B cell (primary cell): ENCODE measurements around the gene NOX1. TPM values are rescaled to one million over a fixed set of nuclear protein-coding genes. Genes with fewer than 3 reads are reported as not detected.

Source experiments
- ATAC-seq: fragments of 200-7000 bp; cut with Tn5 transposase; one replicate; pipeline ENCODE4 v1.10.0; 2021; ENCODE audit warnings: low read depth, mild to moderate bottlenecking, moderate number of reproducible peaks, moderate library complexity
- CTCF ChIA-PET: fragments of 350-600 bp; sonication (Branson Sonifier 250); formaldehyde crosslinking; loops from one replicate; lab custom pipeline; 2021; ENCODE audit warnings: antibody characterized with exemption, inconsistent platforms; lab: Charles Lee
- POLR2A ChIA-PET: fragments of 350-600 bp; sonication (Branson Sonifier 250); formaldehyde crosslinking; loops from one replicate; lab custom pipeline; 2021; ENCODE audit warnings: antibody characterized with exemption; lab: Charles Lee
- DNase-seq: peaks from one replicate; pipeline ENCODE4 v3.0.0; 2013
- H2AFZ ChIP-seq: 2 replicates; pipeline ENCODE4 v1.6.1; 2012; ENCODE audit warnings: mild to moderate bottlenecking, low read depth, low read length; ENCODE audit not compliant: insufficient read depth, poor library complexity, severe bottlenecking
- H3K27ac ChIP-seq, 2 donors: 1 replicate in 1 of 2; 2 replicates in 1 of 2; pipeline ENCODE4 v1.5.1; 2012 to 2013; ENCODE audit warnings: low read length in 2 of 2, mild to moderate bottlenecking in 2 of 2, moderate library complexity in 1 of 2
- H3K27me3 ChIP-seq, 4 experiments: fragments of 200-600 bp in 1 of 4; sonication (generic) in 1 of 4; replicated peaks in 1 of 4; 1 replicate in 2 of 4; 2 replicates in 2 of 4; pipeline versions ENCODE4 v1.6.1 to v1.7.0; 2013 to 2016; ENCODE audit warnings: low read length in 3 of 4, mild to moderate bottlenecking in 2 of 4, mixed read lengths in 1 of 4, moderate library complexity in 1 of 4; ENCODE audit not compliant: insufficient read depth in 4 of 4, control insufficient read depth in 3 of 4; ENCODE audit errors: control extremely low read depth in 1 of 4
- H3K36me3 ChIP-seq, 2 experiments: replicated peaks in 1 of 2; 1 replicate in 1 of 2; 2 replicates in 1 of 2; pipeline versions ENCODE4 v1.6.1 to v1.7.1; 2013; ENCODE audit warnings: low read length in 1 of 2; ENCODE audit not compliant: insufficient read depth in 2 of 2, control insufficient read depth in 1 of 2; ENCODE audit errors: control extremely low read depth in 1 of 2, extremely low read depth in 1 of 2
- H3K4me1 ChIP-seq, 2 donors: fragments of 200-600 bp in 1 of 2; sonication (generic) in 1 of 2; 1 replicate in 1 of 2; 2 replicates in 1 of 2; pipeline versions ENCODE4 v1.5.1 to v1.6.1; 2013 to 2017; ENCODE audit warnings: low read length in 2 of 2; ENCODE audit not compliant: control insufficient read depth in 2 of 2, insufficient read depth in 2 of 2
- H3K4me2 ChIP-seq: replicated peaks from 2 replicates; pipeline ENCODE3; 2012; ENCODE audit warnings: mild to moderate bottlenecking, low read depth, low read length; ENCODE audit not compliant: poor library complexity, severe bottlenecking
- H3K4me3 ChIP-seq, 5 experiments: fragments of 200-600 bp in 1 of 5; sonication (generic) in 1 of 5; 1 replicate in 3 of 5; 2 replicates in 2 of 5; pipeline versions ENCODE4 v1.5.1 to v1.7.0; 2011 to 2016; ENCODE audit warnings: low read length in 4 of 5, mild to moderate bottlenecking in 4 of 5, low read depth in 2 of 5, control low read depth in 1 of 5, moderate library complexity in 1 of 5; ENCODE audit not compliant: insufficient read depth in 1 of 5; ENCODE audit errors: control extremely low read depth in 1 of 5, extremely low read depth in 1 of 5
- H3K79me2 ChIP-seq: fragments of 200-600 bp; sonication (generic); one replicate; pipeline ENCODE4 v1.6.0; 2016; ENCODE audit warnings: low read length; ENCODE audit not compliant: control insufficient read depth, insufficient read depth
- H3K9ac ChIP-seq: fragments of 200-600 bp; sonication (generic); 2 replicates; pipeline ENCODE4 v1.6.1; 2017; ENCODE audit warnings: mild to moderate bottlenecking, low read length, moderate library complexity
- H3K9me3 ChIP-seq, 3 donors: one replicate each; pipeline versions ENCODE4 v1.6.1 to v1.7.1; 2013; ENCODE audit warnings: low read length in 2 of 3; ENCODE audit not compliant: control insufficient read depth in 2 of 3, insufficient read depth in 1 of 3; ENCODE audit errors: control extremely low read depth in 1 of 3
- H4K20me1 ChIP-seq: 2 replicates; pipeline ENCODE4 v1.6.0; 2012; ENCODE audit warnings: mild to moderate bottlenecking, low read length; ENCODE audit not compliant: insufficient read depth, control insufficient read depth, poor library complexity, severe bottlenecking
- H3K27ac Mint-ChIP-seq: one replicate; pipeline ENCODE4 v1.8.0; 2021; ENCODE audit warnings: mixed read lengths
- H3K27me3 Mint-ChIP-seq: one replicate; pipeline ENCODE4 v1.8.0; 2021; ENCODE audit warnings: mixed read lengths
- H3K4me1 Mint-ChIP-seq: one replicate; pipeline ENCODE4 v1.8.0; 2021; ENCODE audit warnings: mixed read lengths
- H3K4me3 Mint-ChIP-seq: one replicate; pipeline ENCODE4 v1.8.0; 2021; ENCODE audit warnings: mixed read lengths
- H3K9me3 Mint-ChIP-seq: one replicate; pipeline ENCODE4 v1.8.0; 2022; ENCODE audit warnings: mixed read lengths; ENCODE audit not compliant: insufficient read depth
- CTCF ChIP-seq: fragments of 200-600 bp; IDR thresholded peaks from one replicate; pipeline ENCODE4 v1.8.0; 2022; ENCODE audit warnings: antibody characterized with exemption, mild to moderate bottlenecking
- EZH2 ChIP-seq: IDR thresholded peaks from 2 replicates; pipeline ENCODE4 v1.6.1; 2012; ENCODE audit warnings: borderline replicate concordance, low read depth, mild to moderate bottlenecking, moderate library complexity, low read length; ENCODE audit not compliant: insufficient read depth, poor library complexity, severe bottlenecking
- WGBS: methylation state at CpG from one replicate; pipeline ENCODE4 v1.1.5; 2013; ENCODE audit warnings: missing lambda C conversion rate; ENCODE audit not compliant: insufficient coverage; 5-methylcytosine and 5-hydroxymethylcytosine counted together
- intact Hi-C: fragments of 100-400 bp; cut with micrococcal nuclease; formaldehyde crosslinking; loops from one replicate; pipeline ENCODE4 v1.10.0; 2022
- polyA plus RNA-seq: library from polyadenylated mRNA; depleted of rRNA; stranded (reverse); fragments of >200 nt; gene quantifications from 2 replicates; pipeline ENCODE4 v1.2.3, GENCODE V29; 2012
- total RNA-seq, 2 donors: library from RNA; stranded (reverse); fragments of 120-200 nt in 1 of 2; gene quantifications; 1 replicate in 1 of 2; 2 replicates in 1 of 2; pipeline versions ENCODE4 v1.2.3 to v1.2.4, GENCODE V29; 2013 to 2022

NOX1 gene
- total and polyA plus RNA-seq, 2 donors (not counting 1 experiment from before 2014, with no cell fraction given) = 0.13 TPM; not detected in 1

GRCh38 chrX:100913111-100913510 lies 39.0 kb upstream of the NOX1 start:
- no peaks in the 10 kb centered on the region for H3K4me1 ChIP-seq
- H3K27me3 ChIP-seq = no peaks in the 10 kb centered on the region
- TF ChIP-seq EZH2 (no peak), CTCF (no peak)
- no CpG with 5 or more reads among the region's 3 CpGs for WGBS
- H3K4me3 ChIP-seq = no peak overlapping the region
- H3K36me3 ChIP-seq = no peaks in the 10 kb centered on the region
- H2AFZ ChIP-seq = no peak overlapping the region
- no peak overlapping the region for H3K9ac ChIP-seq
- intact Hi-C loops = no loop called here
- no peak overlapping the region for H3K4me2 ChIP-seq
- no peaks in the 10 kb centered on the region for H4K20me1 ChIP-seq
- no peak overlapping the region for H3K27ac Mint-ChIP-seq
- ChIA-PET POLR2A (no interaction called here), CTCF (no interaction called here)
- no peaks in the 10 kb centered on the region for H3K27me3 Mint-ChIP-seq
- no peaks in the 10 kb centered on the region for H3K79me2 ChIP-seq
- H3K27ac ChIP-seq = no peak overlapping the region
- DNase-seq = no peak
- H3K4me1 Mint-ChIP-seq = peaks cover 22% of the 10 kb centered on the region
- ATAC-seq = no peak
- H3K4me3 Mint-ChIP-seq = no peak overlapping the region
- H3K9me3 Mint-ChIP-seq = no peaks in the 10 kb centered on the region
- H3K9me3 ChIP-seq = no peaks in the 10 kb centered on the region

GRCh38 chrX:100911731-100912130 lies 37.6 kb upstream of the NOX1 start:
- Histone ChIP-seq H3K36me3 (no peaks in the 10 kb centered on the region), H2AFZ (no peak overlapping the region), H3K9me3 (no peaks in the 10 kb centered on the region), H3K4me3 (no peak overlapping the region), H3K4me2 (no peak overlapping the region), H3K27me3 (no peaks in the 10 kb centered on the region), H3K4me1 (peaks cover 1 to 2% of the 10 kb centered on the region in 2 donors), H3K27ac (no peak overlapping the region), H3K9ac (no peak overlapping the region), H3K79me2 (no peaks in the 10 kb centered on the region), H4K20me1 (no peaks in the 10 kb centered on the region)
- H3K27ac Mint-ChIP-seq = no peak overlapping the region
- H3K9me3 Mint-ChIP-seq = no peaks in the 10 kb centered on the region
- no peaks in the 10 kb centered on the region for H3K27me3 Mint-ChIP-seq
- ATAC-seq (no peak), DNase-seq (no peak)
- no peak overlapping the region for H3K4me3 Mint-ChIP-seq
- WGBS = no CpG with 5 or more reads among the region's 1 CpG
- TF ChIP-seq EZH2 (no peak), CTCF (no peak)
- ChIA-PET CTCF (no interaction called here), POLR2A (no interaction called here)
- intact Hi-C loops = no loop called here
- peaks cover 23% of the 10 kb centered on the region for H3K4me1 Mint-ChIP-seq
